ENCODE measurements around the gene PPM1M. TPM values are rescaled to one million over a fixed set of nuclear protein-coding genes. Genes with fewer than 3 reads are reported as not detected.

PPM1M gene
- total RNA-seq, 1 donor from 2014 or later, result 6.9 TPM

DNA sequence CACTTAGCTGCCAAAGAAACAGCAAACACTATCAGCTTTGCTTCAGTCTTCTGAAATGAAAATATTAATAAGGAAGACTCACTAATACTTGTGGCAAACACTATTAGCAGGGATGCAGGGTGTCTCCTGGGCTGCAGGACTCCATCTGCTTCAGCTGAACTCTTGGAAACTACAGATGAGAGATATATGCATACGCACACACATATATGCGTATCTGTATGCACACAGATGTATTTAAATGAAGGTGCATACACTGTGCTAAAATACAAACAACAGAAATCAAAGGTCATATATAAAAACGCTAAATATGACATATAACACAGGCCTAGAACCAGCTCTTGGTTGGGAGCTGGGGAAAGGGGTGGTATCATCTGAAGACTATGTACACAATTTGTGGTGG lies 10.6 kb downstream of the PPM1M start:
- TF ChIP-seq, protein P1, sequence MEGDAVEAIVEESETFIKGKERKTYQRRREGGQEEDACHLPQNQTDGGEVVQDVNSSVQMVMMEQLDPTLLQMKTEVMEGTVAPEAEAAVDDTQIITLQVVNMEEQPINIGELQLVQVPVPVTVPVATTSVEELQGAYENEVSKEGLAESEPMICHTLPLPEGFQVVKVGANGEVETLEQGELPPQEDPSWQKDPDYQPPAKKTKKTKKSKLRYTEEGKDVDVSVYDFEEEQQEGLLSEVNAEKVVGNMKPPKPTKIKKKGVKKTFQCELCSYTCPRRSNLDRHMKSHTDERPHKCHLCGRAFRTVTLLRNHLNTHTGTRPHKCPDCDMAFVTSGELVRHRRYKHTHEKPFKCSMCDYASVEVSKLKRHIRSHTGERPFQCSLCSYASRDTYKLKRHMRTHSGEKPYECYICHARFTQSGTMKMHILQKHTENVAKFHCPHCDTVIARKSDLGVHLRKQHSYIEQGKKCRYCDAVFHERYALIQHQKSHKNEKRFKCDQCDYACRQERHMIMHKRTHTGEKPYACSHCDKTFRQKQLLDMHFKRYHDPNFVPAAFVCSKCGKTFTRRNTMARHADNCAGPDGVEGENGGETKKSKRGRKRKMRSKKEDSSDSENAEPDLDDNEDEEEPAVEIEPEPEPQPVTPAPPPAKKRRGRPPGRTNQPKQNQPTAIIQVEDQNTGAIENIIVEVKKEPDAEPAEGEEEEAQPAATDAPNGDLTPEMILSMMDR (conservative IDR thresholded peaks at IDR 0.05; ENCODE audit: low read depth, low read length), result no peak
- DNase-seq (ENCODE audit: low read depth), result no peak
- no peak overlapping the region for H3K4me3 ChIP-seq (ENCODE audit: low read depth, low read length)

DNA sequence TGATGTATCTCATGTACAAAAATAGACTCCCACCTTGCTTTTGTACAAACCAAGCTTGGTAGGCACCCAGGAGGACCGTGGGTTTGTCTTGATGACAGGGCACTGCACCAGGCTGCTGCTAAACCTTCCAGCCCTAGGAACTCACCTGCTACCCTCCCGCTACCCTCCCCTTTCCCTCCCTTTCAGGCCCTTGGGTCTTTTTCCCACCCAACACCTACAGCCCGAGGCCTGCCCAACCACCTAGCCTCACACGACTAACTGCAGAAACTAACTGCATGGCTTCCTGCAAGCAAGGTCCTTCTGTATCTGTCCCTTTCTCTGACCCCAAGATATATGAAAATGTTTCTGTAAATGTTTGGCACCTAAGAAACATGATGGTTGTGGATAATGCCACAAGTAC lies 11.1 kb downstream of the PPM1M start:
- DNase-seq (ENCODE audit: low read depth), result no peak
- TF ChIP-seq, protein P1 (conservative IDR thresholded peaks at IDR 0.05; ENCODE audit: low read depth, low read length), result no peak
- H3K4me3 ChIP-seq (ENCODE audit: low read depth, low read length), result no peak overlapping the region

- TF ChIP-seq, protein P1 (conservative IDR thresholded peaks at IDR 0.05; ENCODE audit: low read depth, low read length), result no peak
- no peak for DNase-seq (ENCODE audit: low read depth)
- no peak overlapping the region for H3K4me3 ChIP-seq (ENCODE audit: low read depth, low read length)
Measured at GRCh38 chr3:52257911-52258310, 12.4 kb downstream of the PPM1M start.

DNA sequence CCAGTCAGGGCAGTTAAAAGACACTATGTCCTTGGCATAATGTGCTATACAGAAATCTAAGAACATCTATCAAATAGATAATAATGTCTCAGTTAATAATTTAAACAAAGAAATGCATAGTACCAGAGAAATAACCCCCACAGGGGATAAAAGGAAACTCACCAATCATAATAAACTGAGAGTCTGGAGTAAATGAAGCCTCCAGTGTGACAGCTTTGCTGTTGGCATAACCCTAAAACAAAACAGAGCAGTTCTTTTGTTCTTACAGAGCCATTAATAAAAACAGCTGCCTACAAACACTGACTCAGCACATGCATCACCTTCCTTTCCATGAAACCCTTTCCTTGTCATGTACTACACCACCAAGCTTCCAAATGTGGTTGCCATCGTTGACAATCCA lies 13.5 kb downstream of the PPM1M start:
- DNase-seq (ENCODE audit: low read depth), result no peak
- H3K4me3 ChIP-seq (ENCODE audit: low read depth, low read length), result no peak overlapping the region
- TF ChIP-seq, protein P1 (conservative IDR thresholded peaks at IDR 0.05; ENCODE audit: low read depth, low read length), result no peak

- TF ChIP-seq, protein P1 (conservative IDR thresholded peaks at IDR 0.05; ENCODE audit: low read depth, low read length), result no peak
- no peak overlapping the region for H3K4me3 ChIP-seq (ENCODE audit: low read depth, low read length)
- DNase-seq (ENCODE audit: low read depth), result no peak
Measured at GRCh38 chr3:52259448-52259847, 13.9 kb downstream of the PPM1M start.

DNA sequence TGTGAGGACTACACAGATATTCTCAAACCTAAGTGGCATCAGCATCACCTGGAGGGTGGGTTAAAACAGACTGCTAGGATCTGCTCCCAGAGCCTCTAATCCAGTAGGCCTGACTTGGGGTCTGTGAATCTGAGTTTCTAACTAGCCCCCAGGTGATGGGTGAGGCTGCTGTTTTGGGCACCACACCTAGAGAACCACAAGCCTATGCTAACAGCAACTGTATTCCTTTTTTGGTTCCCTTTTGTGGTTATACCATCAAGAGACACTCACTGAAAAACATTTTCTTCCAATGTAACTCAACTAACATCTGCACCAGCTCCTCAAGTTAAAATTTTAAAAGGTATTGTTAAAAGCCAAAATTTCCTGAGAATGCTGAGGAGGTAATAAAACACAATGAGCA lies 16.9 kb downstream of the PPM1M start:
- DNase-seq (ENCODE audit: low read depth), result no peak
- TF ChIP-seq, protein P1 (conservative IDR thresholded peaks at IDR 0.05; ENCODE audit: low read depth, low read length), result no peak

DNA sequence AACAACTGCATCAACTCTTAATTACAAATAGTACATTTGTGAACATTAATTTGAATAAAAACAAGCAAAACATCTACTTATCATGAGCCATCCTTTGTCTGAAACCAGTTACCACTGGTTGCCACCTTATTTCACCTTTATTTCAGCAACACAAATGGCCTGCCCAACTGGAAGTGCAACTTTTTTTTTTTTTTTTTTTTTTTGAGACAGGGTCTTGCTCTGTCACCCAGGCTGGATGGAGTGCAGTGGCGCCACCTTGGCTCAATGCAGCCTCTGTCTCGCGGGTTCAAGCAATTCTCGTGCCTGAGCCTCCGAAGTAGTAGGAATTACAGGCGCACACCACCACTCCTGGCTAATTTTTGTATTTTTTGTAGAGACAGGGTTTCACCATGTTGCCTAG lies 19.8 kb downstream of the PPM1M start:
- DNase-seq (ENCODE audit: low read depth), result no peak
- TF ChIP-seq, protein P1 (conservative IDR thresholded peaks at IDR 0.05; ENCODE audit: low read depth, low read length), result no peak
- H3K4me3 ChIP-seq (ENCODE audit: low read depth, low read length), result no peak overlapping the region

More for the DNA sequence above, 16.9 kb downstream of the PPM1M start:
- no peak overlapping the region for H3K4me3 ChIP-seq (ENCODE audit: low read depth, low read length)

Data from epithelial cell of proximal tubule (primary cell).